GM23338 (cell line): ENCODE data around the gene POMP.

ENCODE experiments used
- CTCF ChIP-seq, 2 experiments: fragments of 200-600 bp in 1 of 2; sonication (generic) in 1 of 2; conservative IDR thresholded peaks; 2 replicates each; pipeline versions ENCODE4 v1.5.1 to v1.6.1; 2016 to 2017; ENCODE audit warnings: antibody characterized with exemption in 2 of 2, low read depth in 2 of 2, mild to moderate bottlenecking in 2 of 2, moderate library complexity in 1 of 2
- EZH2 ChIP-seq: fragments of 200-600 bp; sonication (generic); IDR thresholded peaks from one replicate; pipeline ENCODE4 v1.8.0; 2017; ENCODE audit warnings: antibody characterized with exemption, mild to moderate bottlenecking, low read depth; ENCODE audit not compliant: unreplicated experiment
- EZH2phosphoT487 ChIP-seq: fragments of 200-600 bp; sonication (generic); IDR thresholded peaks from one replicate; pipeline ENCODE4 v1.8.1; 2018; ENCODE audit warnings: antibody characterized with exemption; ENCODE audit not compliant: unreplicated experiment
- POLR2AphosphoS5 ChIP-seq: IDR thresholded peaks from 2 replicates; pipeline ENCODE4 v1.6.1; 2016; ENCODE audit warnings: antibody characterized with exemption, low read depth

- TF ChIP-seq EZH2 (no peak), EZH2phosphoT487 (no peak), CTCF (conservative IDR thresholded peaks at IDR 0.05; ENCODE audit: low read depth in 2 of 2) (no peak), POLR2AphosphoS5 (no peak)
Observed at GRCh38 chr13:28655561-28655960, 3.4 kb upstream of the POMP start.
